ENCODE measurements around the gene LRP10. TPM values are rescaled to one million over a fixed set of nuclear protein-coding genes. Genes with fewer than 3 reads are reported as not detected.

Gene LRP10
- total RNA-seq, 1 donor from 2014 or later: 0.92 TPM

DNA sequence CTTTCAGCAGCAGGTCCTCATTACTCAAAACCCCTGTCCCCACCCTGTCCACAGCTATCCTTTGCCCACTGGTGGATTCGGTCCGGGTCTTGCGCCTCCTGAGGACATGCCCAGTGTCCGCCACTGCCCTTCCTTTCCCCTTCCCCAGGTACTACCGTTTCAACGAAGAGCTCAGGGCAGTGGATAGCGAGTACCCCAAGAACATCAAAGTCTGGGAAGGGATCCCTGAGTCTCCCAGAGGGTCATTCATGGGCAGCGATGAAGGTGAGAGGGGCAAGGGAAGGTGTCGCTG lies 26.5 kb upstream of the LRP10 start:
- Mint-ChIP-seq H3K4me3 (no peak overlapping the region), H3K27me3 (ENCODE audit: insufficient read depth, low read depth) (peaks cover 5% of the 10 kb centered on the region), H3K9me3 (no peaks in the 10 kb centered on the region), H3K27ac (no peak overlapping the region), H3K36me3 (no peaks in the 10 kb centered on the region), H3K4me1 (peaks cover 20% of the 10 kb centered on the region)
- Histone ChIP-seq H3K27me3 (no peaks in the 10 kb centered on the region), H4K20me1 (ENCODE audit: low read depth) (no peaks in the 10 kb centered on the region), H3K4me1 (peaks cover 15% of the 10 kb centered on the region), H3F3A (ENCODE audit: low read depth) (peaks cover 3% of the 10 kb centered on the region), H3K36me3 (no peaks in the 10 kb centered on the region), H3K27ac (no peak overlapping the region), H3K9ac (no peak overlapping the region), H3K4me2 (no peak overlapping the region), H2AFZ (replicated peaks) (no peak overlapping the region), H3K4me3 (no peak overlapping the region), H3K79me2 (ENCODE audit: low read depth) (no peaks in the 10 kb centered on the region), H3K9me3 (ENCODE audit: low read depth) (no peaks in the 10 kb centered on the region)
- TF ChIP-seq EZH2 (IDR thresholded peaks at IDR 0.05) (no peak), CTCF (IDR thresholded peaks at IDR 0.05) (no peak), EZH2phosphoT487 (IDR thresholded peaks at IDR 0.05) (no peak)
- DNase-seq (ENCODE audit: low spot score): no peak

GRCh38 chr14:22845821-22846625 lies 25.5 kb upstream of the LRP10 start:
- Histone ChIP-seq H3K9ac (no peak overlapping the region), H3F3A (ENCODE audit: low read depth) (peaks cover 3% of the 10 kb centered on the region), H3K27ac (no peak overlapping the region), H3K4me1 (peaks cover 15% of the 10 kb centered on the region), H3K9me3 (ENCODE audit: low read depth) (no peaks in the 10 kb centered on the region), H3K27me3 (no peaks in the 10 kb centered on the region), H4K20me1 (ENCODE audit: low read depth) (no peaks in the 10 kb centered on the region), H3K79me2 (ENCODE audit: low read depth) (no peaks in the 10 kb centered on the region), H3K36me3 (no peaks in the 10 kb centered on the region), H2AFZ (replicated peaks) (no peak overlapping the region), H3K4me3 (no peak overlapping the region), H3K4me2 (no peak overlapping the region)
- Mint-ChIP-seq H3K36me3 (no peaks in the 10 kb centered on the region), H3K27me3 (ENCODE audit: insufficient read depth, low read depth) (peaks cover 2% of the 10 kb centered on the region), H3K27ac (no peak overlapping the region), H3K4me1 (peaks cover 20% of the 10 kb centered on the region), H3K9me3 (no peaks in the 10 kb centered on the region), H3K4me3 (no peak overlapping the region)
- DNase-seq (ENCODE audit: low spot score): no peak
- TF ChIP-seq EZH2 (IDR thresholded peaks at IDR 0.05) (no peak), EZH2phosphoT487 (IDR thresholded peaks at IDR 0.05) (no peak), CTCF (IDR thresholded peaks at IDR 0.05) (no peak)

GRCh38 chr14:22846811-22847307 lies 24.7 kb upstream of the LRP10 start:
- H3K27me3 ChIP-seq: no peaks in the 10 kb centered on the region
- TF ChIP-seq EZH2 (IDR thresholded peaks at IDR 0.05) (no peak), CTCF (IDR thresholded peaks at IDR 0.05) (no peak), EZH2phosphoT487 (IDR thresholded peaks at IDR 0.05) (no peak)
- H3F3A ChIP-seq (ENCODE audit: low read depth): peaks cover 3% of the 10 kb centered on the region
- Mint-ChIP-seq H3K4me1 (peaks cover 17% of the 10 kb centered on the region), H3K4me3 (no peak overlapping the region), H3K27ac (no peak overlapping the region), H3K27me3 (ENCODE audit: insufficient read depth, low read depth) (peaks cover 2% of the 10 kb centered on the region), H3K36me3 (no peaks in the 10 kb centered on the region), H3K9me3 (no peaks in the 10 kb centered on the region)
- peaks cover 15% of the 10 kb centered on the region for H3K4me1 ChIP-seq
- no peak overlapping the region for H3K27ac ChIP-seq
- H3K9ac ChIP-seq: no peak overlapping the region
- H4K20me1 ChIP-seq (ENCODE audit: low read depth): no peaks in the 10 kb centered on the region
- no peaks in the 10 kb centered on the region for H3K9me3 ChIP-seq (ENCODE audit: low read depth)
- no peaks in the 10 kb centered on the region for H3K36me3 ChIP-seq
- H3K4me2 ChIP-seq: no peak overlapping the region
- DNase-seq (ENCODE audit: low spot score): no peak
- no peak overlapping the region for H2AFZ ChIP-seq (replicated peaks)
- H3K4me3 ChIP-seq: no peak overlapping the region
- no peaks in the 10 kb centered on the region for H3K79me2 ChIP-seq (ENCODE audit: low read depth)

Measured in neural progenitor cell (in vitro differentiated cells).